HG02981 (cell line): ENCODE data around the gene PSMC1.

ENCODE experiments used
- ATAC-seq: cut with Tn5 transposase; IDR thresholded peaks from one replicate; pipeline ENCODE4 v1.9.1; 2021; ENCODE audit warnings: mild to moderate bottlenecking, moderate library complexity; ENCODE audit not compliant: unreplicated experiment

PSMC1 gene

GRCh38 chr14:90275820-90276219 is 19.5 kb downstream of the PSMC1 start:
- ATAC-seq: no peak

GRCh38 chr14:90276646-90277367 is 20.5 kb downstream of the PSMC1 start:
- ATAC-seq: no peak

- ATAC-seq: no peak
Observed at GRCh38 chr14:90277581-90278198, 21.3 kb downstream of the PSMC1 start.

GRCh38 chr14:90278199-90279175 is 22.1 kb downstream of the PSMC1 start:
- ATAC-seq: no peak

- ATAC-seq: no peak
Observed at GRCh38 chr14:90280096-90280495, 23.7 kb downstream of the PSMC1 start.

- ATAC-seq: no peak
Observed at GRCh38 chr14:90281261-90281660, 24.9 kb downstream of the PSMC1 start.

GRCh38 chr14:90281756-90282155 is 25.4 kb downstream of the PSMC1 start:
- no peak for ATAC-seq

DNA sequence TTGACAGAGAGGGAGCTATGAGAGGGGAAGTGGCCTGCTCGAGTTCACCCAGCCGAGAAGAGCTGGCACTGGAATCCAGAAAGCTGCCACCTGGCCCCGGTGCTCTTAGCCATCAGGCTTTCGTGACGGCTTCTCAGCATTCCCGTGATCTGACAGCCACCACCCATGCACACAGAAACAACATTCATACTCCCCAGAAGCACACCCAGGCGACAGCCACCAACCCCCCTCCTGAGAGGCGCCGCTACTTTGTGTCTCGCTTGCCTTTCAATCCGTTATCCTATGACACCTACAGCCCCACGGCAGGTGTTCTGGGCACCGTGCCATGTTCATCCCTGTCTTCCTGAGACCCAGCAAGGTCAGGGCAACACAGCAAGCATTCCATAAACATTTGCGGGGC is 31.4 kb downstream of the PSMC1 start:
- no peak for ATAC-seq

DNA sequence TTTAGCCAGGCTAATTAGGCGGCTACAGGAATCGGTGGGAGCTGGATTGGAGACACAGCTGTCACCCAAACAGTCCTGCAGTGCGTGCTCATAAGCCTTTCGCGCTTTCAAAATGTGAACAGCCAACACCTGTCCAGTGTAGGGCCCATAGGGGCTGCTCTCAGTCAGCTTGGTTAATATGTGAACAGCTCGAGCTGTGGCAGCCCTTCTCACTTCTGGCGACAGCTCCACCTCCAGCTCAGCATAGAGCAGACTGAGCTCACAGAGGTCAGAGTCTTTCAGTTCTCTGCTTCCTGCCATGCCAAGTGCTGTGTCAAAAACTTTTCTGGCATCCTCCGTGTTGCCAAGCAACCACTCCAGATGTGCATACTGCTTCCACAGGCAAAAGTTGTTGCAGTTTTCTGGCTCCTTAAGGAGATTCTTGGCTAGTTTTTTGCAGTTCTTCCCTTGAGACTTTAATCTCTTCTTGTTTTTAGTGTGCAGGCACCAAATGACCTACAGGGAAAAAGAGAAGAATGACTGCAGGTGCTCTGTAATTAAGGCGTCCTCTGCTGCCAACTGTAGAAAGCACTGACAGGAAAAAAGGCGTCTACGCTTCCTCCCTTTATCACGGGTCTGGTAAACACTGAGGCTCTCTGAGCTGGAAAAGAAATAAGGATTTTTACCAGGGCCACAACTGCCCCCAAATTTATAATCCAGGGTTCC is 32.5 kb downstream of the PSMC1 start:
- peak; percentile 94 for ATAC-seq

DNA sequence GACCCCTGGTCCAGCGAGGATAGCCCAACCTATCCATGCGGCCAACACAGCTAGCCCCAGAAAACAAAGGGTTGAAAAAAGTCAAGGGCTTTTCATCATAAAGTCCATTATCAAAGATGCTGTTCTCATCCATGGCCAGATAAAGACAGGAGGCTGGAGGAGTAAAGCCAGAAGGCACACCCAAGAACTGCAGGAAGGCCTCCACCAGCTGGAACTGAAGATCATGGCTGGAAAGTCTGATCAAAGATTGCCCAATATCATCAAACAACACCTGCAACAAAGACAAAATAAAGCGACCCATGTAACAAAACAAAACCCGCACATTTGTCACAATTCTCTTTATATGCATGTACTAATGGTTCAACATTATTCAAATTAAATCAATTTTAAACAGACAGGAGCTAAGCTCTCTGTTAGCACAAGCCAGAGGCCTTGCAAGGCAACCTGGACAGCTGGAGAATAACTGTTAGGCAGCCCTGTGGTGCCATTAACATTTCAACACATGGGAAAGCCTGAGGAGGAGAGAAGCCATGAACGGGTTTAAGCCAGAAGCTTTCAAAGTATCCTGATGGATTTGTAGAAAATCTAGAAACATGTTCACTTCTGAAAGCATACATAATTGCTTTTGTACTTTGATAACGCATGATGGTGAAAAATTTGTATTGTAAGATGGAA is 34.1 kb downstream of the PSMC1 start:
- ATAC-seq: no peak

GRCh38 chr14:90291699-90292098 is 35.3 kb downstream of the PSMC1 start:
- ATAC-seq: no peak

DNA sequence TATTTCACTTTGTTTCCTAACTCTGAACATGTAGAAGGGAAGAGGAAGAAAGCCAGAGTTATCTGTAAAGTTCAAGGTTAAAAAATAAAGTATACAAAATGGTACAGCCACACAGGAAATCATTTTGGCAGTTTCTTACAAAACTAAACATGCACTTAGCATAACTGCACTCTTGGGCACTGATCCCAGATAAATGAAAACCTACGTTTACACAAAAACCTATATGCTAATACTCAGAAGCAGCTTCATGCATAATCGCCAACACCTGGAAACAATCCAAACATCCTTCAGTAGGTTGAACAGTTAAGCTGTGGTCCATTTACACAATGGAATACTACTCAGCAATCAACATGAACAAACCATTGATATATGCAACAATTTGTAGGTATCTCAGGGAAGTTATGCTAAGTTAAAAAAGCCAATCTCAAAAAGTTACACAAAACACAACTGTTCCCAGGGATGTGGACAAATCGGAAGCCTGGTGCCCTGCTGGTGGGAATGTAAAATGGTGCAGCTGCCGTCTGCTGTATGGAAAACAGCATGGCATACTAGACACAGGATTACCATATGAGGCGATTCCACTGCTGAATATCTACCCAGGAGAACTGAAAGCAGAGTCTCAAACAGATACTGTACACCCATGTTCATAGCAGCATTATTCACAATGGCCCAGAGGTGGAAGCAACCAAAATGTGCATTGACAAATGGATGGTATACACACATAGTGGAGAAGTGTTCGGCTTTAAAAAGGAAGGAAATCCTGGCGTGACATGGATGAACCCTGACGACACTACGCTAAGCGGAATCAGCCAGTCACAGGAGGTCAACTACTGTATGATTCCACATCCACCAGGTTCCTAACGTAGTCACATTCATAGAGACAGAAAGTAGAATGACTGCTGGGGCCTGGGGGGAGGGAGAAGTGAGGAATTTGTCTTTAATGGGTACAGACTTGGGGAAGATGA is 37.7 kb downstream of the PSMC1 start:
- no peak for ATAC-seq

DNA sequence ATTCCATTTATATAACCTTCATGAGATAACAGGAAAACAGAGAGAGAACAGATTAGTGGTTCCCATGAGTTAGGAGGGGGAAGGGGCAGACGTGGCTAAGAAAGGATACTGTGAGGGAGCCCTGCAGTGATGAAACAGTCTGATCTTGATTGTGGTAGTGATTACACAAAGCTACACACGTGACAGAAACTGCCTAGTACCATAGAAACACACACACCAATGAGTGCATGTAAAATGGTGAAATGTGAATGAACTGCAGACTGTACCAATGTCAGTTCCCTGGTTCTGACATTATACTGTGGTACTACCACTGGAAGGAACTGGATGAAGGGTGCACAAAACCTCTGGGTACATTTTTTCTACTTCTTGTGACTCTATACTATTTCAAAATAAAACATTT is 38.5 kb downstream of the PSMC1 start:
- ATAC-seq: no peak

- no peak for ATAC-seq
Observed at GRCh38 chr14:90295870-90296516, 39.6 kb downstream of the PSMC1 start.

GRCh38 chr14:90296641-90297040 is 40.3 kb downstream of the PSMC1 start:
- ATAC-seq: no peak

- ATAC-seq: no peak
Observed at GRCh38 chr14:90297876-90298629, 41.7 kb downstream of the PSMC1 start.

DNA sequence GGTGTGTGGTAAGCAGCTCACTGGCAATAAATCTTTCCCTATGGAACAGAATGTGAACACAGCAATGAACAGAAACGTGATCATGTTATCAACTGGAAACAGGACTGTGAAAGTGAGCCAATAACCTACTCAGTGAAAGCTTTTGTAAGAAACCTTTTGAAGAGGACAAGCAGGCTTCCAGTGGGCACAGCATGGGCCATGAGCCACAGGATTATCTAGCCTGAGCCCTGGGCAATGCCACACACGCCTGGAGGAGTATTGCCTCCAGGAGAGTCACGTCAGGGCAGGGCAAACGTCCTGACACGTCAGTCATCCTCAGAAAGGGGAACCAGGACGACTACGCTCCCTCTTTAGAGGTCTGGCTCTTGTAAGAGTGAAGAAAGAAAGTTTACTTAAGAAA is 43.1 kb downstream of the PSMC1 start:
- no peak for ATAC-seq

DNA sequence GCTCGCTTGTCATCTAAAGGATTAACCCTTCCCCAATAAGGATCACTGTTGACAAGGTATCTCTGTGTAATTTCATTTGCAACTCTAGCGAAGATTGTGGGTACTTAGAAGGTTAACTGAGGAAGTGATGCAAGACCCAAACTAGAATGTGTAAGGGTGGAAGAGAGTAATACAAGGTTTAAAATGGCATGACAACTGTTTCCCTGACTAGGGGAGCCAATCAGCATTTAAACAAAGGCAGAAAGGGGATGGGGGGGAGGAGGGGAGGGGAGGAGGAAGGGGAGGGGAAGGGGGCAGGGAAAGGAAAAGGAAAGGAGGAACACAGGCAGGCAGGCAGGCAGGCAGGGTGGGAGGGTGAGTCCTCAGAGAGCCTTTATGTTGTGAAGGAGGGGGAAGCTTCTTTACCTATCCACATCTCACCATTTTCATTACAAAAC is 44.3 kb downstream of the PSMC1 start:
- ATAC-seq: no peak
